ENCODE measurements around the gene ADGRG2.

Gene ADGRG2

GRCh38 chrX:18944482-18944881 lies 177.8 kb downstream of the ADGRG2 start:
- DNase-seq (ENCODE audit: insufficient read length, low spot score) (no peak), FAIRE-seq (no peak)
- no peak for TF ChIP-seq POLR2A (IDR thresholded peaks at IDR 0.05; ENCODE audit: low read depth, low read length)

GRCh38 chrX:18941896-18942295 lies 180.4 kb downstream of the ADGRG2 start:
- TF ChIP-seq POLR2A (IDR thresholded peaks at IDR 0.05; ENCODE audit: low read depth, low read length): no peak
- DNase-seq (ENCODE audit: insufficient read length, low spot score) (no peak), FAIRE-seq (no peak)

Measured in H54 (cell line).